ENCODE measurements around the gene BSND.
"Not testable (repeated sequence)": the region's sequence is repeated elsewhere in the genome, so short reads cannot be mapped to it uniquely, and the experiment has no call there.

Gene BSND

GRCh38 chr1:55015731-55016620 lies 17.2 kb downstream of the BSND start:
- DNase-seq (ENCODE audit: low read depth), result no peak

GRCh38 chr1:55018395-55018794 lies 19.7 kb downstream of the BSND start:
- no peak for DNase-seq (ENCODE audit: low read depth)

DNA sequence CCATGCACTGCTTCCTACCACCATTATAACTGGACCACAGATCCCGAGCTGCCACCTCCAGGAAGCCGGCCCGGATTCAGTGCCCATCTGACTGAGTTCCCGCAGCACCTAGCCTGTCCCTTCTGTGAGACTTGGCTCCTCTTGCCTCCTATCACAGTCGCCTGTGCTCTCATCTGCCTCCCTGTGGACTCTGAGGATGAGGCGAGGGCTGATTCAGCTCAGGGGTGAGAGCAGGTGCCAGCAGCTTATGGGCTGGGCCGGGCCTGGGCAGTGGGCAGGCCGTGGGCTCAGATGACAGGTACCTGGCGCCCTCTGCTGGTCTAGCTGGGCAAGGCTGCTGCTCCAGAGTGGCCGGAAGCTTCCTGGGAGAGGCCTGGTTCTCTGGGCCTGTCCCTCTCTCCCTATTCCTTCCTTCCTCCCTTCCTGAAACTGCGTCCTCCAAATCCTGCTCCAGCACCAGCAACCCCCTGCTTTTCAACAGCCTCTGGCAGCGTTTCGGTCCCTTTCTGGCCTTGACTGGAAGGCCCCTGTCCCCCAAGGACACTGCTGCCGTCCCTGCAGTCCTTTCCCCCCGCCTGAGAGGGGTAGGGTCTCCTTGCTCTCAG lies 23.3 kb downstream of the BSND start:
- DNase-seq (ENCODE audit: low read depth), result peak; percentile 72

DNA sequence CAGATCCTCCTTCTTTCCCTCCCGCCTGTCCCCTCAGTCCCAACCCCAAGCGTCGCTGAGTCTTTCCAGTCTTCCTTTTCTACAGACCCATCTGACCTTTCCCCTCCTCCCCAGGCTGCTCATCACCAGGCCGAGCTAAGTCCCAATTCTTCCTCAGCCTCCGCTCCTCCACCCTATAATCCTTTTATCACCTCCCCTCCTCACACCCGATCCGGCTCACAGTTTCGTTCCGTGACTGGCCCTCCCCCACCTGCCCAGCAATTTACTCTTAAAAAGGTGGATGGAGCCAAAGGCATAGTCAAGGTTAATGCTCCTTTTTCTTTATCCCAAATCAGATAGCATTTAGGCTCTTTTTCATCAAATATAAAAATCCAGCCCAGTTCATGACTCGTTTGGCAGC lies 25.4 kb downstream of the BSND start:
- not testable (repeated sequence) for DNase-seq (ENCODE audit: low read depth)

- not testable (repeated sequence) for DNase-seq (ENCODE audit: low read depth)
These were observed 27.9 kb downstream of the BSND start for GRCh38 chr1:55026682-55027081.

GRCh38 chr1:55031098-55031497 lies 32.4 kb downstream of the BSND start:
- DNase-seq (ENCODE audit: low read depth), result not testable (repeated sequence)

GRCh38 chr1:55033265-55033614 lies 34.5 kb downstream of the BSND start:
- DNase-seq (ENCODE audit: low read depth), result no peak

- DNase-seq (ENCODE audit: low read depth), result no peak
These were observed 35.9 kb downstream of the BSND start for GRCh38 chr1:55034476-55035133.

- DNase-seq (ENCODE audit: low read depth), result no peak
These were observed 37.2 kb downstream of the BSND start for GRCh38 chr1:55035904-55036303.

- DNase-seq (ENCODE audit: low read depth), result no peak
These were observed 39.2 kb downstream of the BSND start for GRCh38 chr1:55037733-55038551.

- DNase-seq (ENCODE audit: low read depth), result no peak
These were observed 39.8 kb downstream of the BSND start for GRCh38 chr1:55038552-55038838.

DNA sequence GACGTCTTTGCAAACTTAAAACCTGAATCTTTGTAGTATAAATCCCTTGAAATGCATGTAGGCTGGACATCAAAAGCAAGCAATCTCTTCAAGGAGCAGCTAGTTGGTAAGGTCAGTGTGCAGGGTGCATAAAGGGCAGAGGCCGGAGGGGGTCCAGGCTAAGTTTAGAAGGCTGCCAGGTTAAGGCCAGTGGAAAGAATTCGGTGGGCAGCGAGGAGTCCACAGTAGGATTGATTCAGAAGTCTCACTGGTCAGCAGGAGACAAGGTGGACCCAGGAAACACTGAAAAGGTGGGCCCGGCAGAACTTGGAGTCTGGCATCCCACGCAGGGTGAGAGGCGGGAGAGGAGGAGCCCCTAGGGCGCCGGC lies 40.2 kb downstream of the BSND start:
- DNase-seq (ENCODE audit: low read depth), result no peak

GRCh38 chr1:55039342-55040082 lies 40.8 kb downstream of the BSND start, which contains the start of gene PCSK9:
PCSK9 (plus strand) TSS chr1:55039548; CDS start chr1:55039838, 290 bp downstream.
- DNase-seq (ENCODE audit: low read depth), result no peak

- DNase-seq (ENCODE audit: low read depth), result no peak
These were observed 41.6 kb downstream of the BSND start for GRCh38 chr1:55040083-55040932.

DNA sequence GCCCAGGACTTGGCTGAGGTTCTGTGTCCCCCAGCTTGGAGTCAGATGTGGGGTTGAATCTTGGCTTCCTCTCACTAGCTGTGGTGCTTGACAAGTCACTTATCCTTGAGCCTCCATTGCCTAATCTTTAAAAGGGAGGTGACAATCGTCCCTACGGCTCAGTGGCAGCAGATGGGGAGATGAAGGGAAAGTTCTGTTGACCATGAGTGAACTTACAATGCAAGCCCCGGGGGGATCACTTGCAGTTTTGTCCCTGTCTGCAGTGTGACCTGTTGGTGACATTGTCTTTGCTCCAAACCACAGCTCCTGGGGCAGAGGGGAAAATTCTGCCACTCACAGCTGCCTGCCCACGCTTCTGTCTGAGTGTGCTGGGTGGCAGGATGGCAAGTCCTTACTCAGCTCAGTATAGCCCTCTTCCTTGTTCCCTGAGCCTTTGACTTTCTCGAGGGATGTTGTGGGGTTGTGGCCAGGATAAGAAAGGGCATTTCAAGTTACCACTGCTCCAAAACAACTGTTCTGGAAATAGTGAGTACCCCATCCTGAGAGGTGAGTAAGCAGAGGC lies 42.3 kb downstream of the BSND start:
- no peak for DNase-seq (ENCODE audit: low read depth)

GRCh38 chr1:55041613-55042012 lies 42.9 kb downstream of the BSND start:
- no peak for DNase-seq (ENCODE audit: low read depth)

DNA sequence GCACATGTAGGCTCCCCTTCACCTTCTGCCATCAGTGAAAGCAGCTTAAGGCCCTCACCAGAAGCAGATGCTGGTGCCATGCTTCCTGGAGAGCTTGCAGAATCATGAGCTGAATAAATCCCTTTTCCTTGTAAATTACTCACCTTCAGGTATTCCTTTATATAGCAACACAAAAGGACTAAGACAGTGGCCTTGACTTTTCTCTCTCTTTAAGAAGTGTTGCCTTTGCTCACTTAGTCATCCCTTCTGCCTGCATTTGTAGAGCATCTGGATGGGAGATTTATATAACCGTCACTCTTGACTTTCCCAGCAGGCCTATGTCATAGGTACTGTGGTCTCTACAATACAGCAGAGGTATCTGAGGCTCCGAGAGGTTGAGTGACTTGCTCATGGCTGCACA lies 44.3 kb downstream of the BSND start:
- DNase-seq (ENCODE audit: low read depth), result no peak

- no peak for DNase-seq (ENCODE audit: low read depth)
These were observed 45.0 kb downstream of the BSND start for GRCh38 chr1:55043726-55044125.

GRCh38 chr1:55044617-55045397 lies 46.1 kb downstream of the BSND start:
- no peak for DNase-seq (ENCODE audit: low read depth)

DNA sequence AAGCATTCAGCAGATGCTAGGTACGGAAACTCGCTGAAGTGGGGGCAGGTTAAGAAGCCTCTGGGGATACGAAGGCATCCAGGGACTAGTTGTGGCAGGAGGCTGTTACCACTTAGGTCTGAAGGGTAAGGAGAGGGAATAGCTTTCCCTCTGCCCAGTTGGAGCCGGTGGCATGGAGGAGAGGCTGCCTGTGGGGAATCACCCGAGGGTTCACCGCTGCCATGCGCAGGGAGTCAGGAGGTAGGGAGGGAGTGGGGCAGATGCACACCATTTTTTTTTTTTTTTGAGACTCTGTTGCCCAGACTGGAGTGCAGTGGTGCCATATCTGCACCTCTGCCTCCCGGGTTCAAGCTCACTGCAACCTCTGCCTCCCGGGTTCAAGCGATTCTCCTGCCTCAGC lies 46.7 kb downstream of the BSND start:
- no peak for DNase-seq (ENCODE audit: low read depth)

Data from stromal cell of bone marrow (primary cell).